HepG2 (cell line): ENCODE data around the gene SVOPL.

ENCODE experiments used
- ELK4 ChIP-seq: sonication (generic); formaldehyde crosslinking; IDR thresholded peaks from 2 replicates; pipeline ENCODE4 v1.9.0; 2021; ENCODE audit warnings: missing genetic modification reagents, borderline replicate concordance
- EZH2 ChIP-seq: conservative IDR thresholded peaks from 2 replicates; pipeline ENCODE4 v1.6.1; 2012; ENCODE audit warnings: mild to moderate bottlenecking, low read depth, low read length, moderate library complexity
- FOXK2 ChIP-seq: fragments of 450-650 bp; IDR thresholded peaks from 2 replicates; pipeline ENCODE4 v1.6.1; 2016
- MYC ChIP-seq: sonication (generic); formaldehyde crosslinking; IDR thresholded peaks from 2 replicates; pipeline ENCODE4 v1.9.0; 2021; ENCODE audit warnings: missing genetic modification reagents, borderline replicate concordance
- POLR2A ChIP-seq, 2 experiments: IDR thresholded peaks; 2 replicates each; pipeline ENCODE4 v1.6.1; 2011; ENCODE audit warnings: low read depth in 2 of 2, low read length in 2 of 2, mild to moderate bottlenecking in 1 of 2, moderate library complexity in 1 of 2; ENCODE audit not compliant: insufficient read depth in 1 of 2
- ZFP36 ChIP-seq: fragments of 150-350 bp; IDR thresholded peaks from 2 replicates; pipeline ENCODE4 v1.6.1; 2018; ENCODE audit warnings: borderline replicate concordance, low read length, low read depth; ENCODE audit not compliant: partially characterized antibody
- ZNF713 ChIP-seq: sonication (generic); formaldehyde crosslinking; IDR thresholded peaks from 2 replicates; pipeline ENCODE4 v1.4.0; 2020; ENCODE audit warnings: mild to moderate bottlenecking, missing genetic modification reagents

- no peak for TF ChIP-seq EZH2
- peak in 1 of 2 experiments; percentile 14; a peak in 2 of 4 replicates for TF ChIP-seq POLR2A (IDR thresholded peaks at IDR 0.05; ENCODE audit: insufficient read depth in 1 of 2, low read depth in 2 of 2, low read length in 2 of 2)
- no peak for TF ChIP-seq ELK4 (CRISPR knock-in tag)
- no peak for TF ChIP-seq ZFP36
- no peak for TF ChIP-seq MYC
- TF ChIP-seq ZNF713 (CRISPR knock-in tag) = no peak
- TF ChIP-seq FOXK2 = no peak
Observed at GRCh38 chr7:138564365-138564764, 136.8 kb downstream of the SVOPL start.
